Testis (tissue), 3 donors: ENCODE measurements around the gene TP53INP2. TPM values are rescaled to one million over a fixed set of nuclear protein-coding genes. Genes with fewer than 3 reads are reported as not detected.

ENCODE experiments used
- DNase-seq: peaks from one replicate; pipeline ENCODE4 v3.0.0-alpha.2; 2019
- H3K27ac ChIP-seq, 2 donors: fragments of 200-600 bp; sonication (generic); one replicate each; pipeline ENCODE4 v1.5.1; 2019
- H3K27me3 ChIP-seq: fragments of 200-600 bp; sonication (generic); one replicate; pipeline ENCODE4 v1.5.1; 2019
- H3K36me3 ChIP-seq: fragments of 200-600 bp; sonication (generic); one replicate; pipeline ENCODE4 v1.5.1; 2017; ENCODE audit warnings: low read depth; ENCODE audit errors: missing control alignments
- H3K4me1 ChIP-seq: fragments of 200-600 bp; sonication (generic); one replicate; pipeline ENCODE4 v1.5.1; 2019
- H3K4me3 ChIP-seq, 2 donors: fragments of 200-600 bp; sonication (generic); one replicate each; pipeline ENCODE4 v1.5.1; 2017 to 2019
- H3K9me3 ChIP-seq: fragments of 200-600 bp; sonication (generic); one replicate; pipeline ENCODE4 v1.5.1; 2017
- POLR2A ChIP-seq: fragments of 450-650 bp; IDR thresholded peaks from one replicate; pipeline ENCODE4 v1.6.1; 2017; ENCODE audit warnings: antibody characterized with exemption, mild to moderate bottlenecking, moderate library complexity
- WGBS, 2 donors: methylation state at CpG; one replicate each; pipeline ENCODE4 v1.1.5; 2018; 5-methylcytosine and 5-hydroxymethylcytosine counted together
- intact Hi-C: fragments of 100-400 bp; cut with DNase I; formaldehyde crosslinking; loops from one replicate; pipeline ENCODE4 v1.15.1; 2023; ENCODE audit warnings: low total_unique reads
- polyA plus RNA-seq: library from polyadenylated mRNA; stranded (reverse); fragments of 350-450 nt; fragmentation: Illumina TruSeq; extraction: RNeasy Lipid Tissue Mini Kit (QIAGEN cat#74804); gene quantifications from one replicate; pipeline ENCODE4 v1.2.3, GENCODE V29; 2014; ENCODE audit warnings: low read depth, low replicate concordance; ENCODE audit not compliant: insufficient read depth
- total RNA-seq, 2 donors: library from RNA; depleted of rRNA; stranded (reverse); fragments of >200 nt; gene quantifications; one replicate each; pipeline ENCODE4 v1.2.3, GENCODE V29; 2016
- TF ChIP-seq, protein P1 (sequence below), 3 experiments: fragments of 450-650 bp in 2 of 3; fragments of 200-600 bp in 1 of 3; sonication (generic) in 1 of 3; IDR thresholded peaks; one replicate each; pipeline ENCODE4 v1.5.1; 2016 to 2019; ENCODE audit warnings: antibody characterized with exemption in 3 of 3, mild to moderate bottlenecking in 2 of 3, moderate library complexity in 1 of 3

The TP53INP2 gene
- total and polyA plus RNA-seq, 3 donors from 2014 or later, result 35.3 to 59.9 (median 39.9) TPM

DNA sequence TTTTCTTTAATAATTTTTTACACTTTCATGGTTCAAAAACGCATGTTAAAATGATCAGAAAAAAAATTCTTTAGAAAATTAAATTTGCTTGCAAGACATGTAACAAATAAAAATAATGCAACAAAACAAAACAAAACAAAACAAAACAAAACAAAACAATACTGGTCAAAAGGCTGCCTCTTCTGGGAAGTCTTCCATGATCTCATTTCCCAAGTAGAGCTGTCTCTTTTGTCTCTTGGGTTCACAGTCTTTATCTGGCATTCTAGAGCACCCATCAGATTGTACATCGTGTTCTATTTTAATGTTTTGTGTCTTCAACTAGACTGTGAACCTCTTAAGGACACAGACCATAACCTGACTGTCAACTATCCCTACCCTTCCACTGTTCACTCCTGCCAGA, 25.3 kb downstream of the TP53INP2 start:
- DNase-seq, result no peak
- intact Hi-C loops, result no loop called here
- no peaks in the 10 kb centered on the region for H3K36me3 ChIP-seq
- no peaks in the 10 kb centered on the region for H3K4me1 ChIP-seq
- H3K27me3 ChIP-seq, result no peaks in the 10 kb centered on the region
- H3K27ac ChIP-seq, result no peak overlapping the region
- no peaks in the 10 kb centered on the region for H3K9me3 ChIP-seq
- WGBS, 2 donors, result 78 to 86% methylated on average over 2 of the region's 2 CpGs
- no peak for TF ChIP-seq POLR2A
- TF ChIP-seq, protein P1, sequence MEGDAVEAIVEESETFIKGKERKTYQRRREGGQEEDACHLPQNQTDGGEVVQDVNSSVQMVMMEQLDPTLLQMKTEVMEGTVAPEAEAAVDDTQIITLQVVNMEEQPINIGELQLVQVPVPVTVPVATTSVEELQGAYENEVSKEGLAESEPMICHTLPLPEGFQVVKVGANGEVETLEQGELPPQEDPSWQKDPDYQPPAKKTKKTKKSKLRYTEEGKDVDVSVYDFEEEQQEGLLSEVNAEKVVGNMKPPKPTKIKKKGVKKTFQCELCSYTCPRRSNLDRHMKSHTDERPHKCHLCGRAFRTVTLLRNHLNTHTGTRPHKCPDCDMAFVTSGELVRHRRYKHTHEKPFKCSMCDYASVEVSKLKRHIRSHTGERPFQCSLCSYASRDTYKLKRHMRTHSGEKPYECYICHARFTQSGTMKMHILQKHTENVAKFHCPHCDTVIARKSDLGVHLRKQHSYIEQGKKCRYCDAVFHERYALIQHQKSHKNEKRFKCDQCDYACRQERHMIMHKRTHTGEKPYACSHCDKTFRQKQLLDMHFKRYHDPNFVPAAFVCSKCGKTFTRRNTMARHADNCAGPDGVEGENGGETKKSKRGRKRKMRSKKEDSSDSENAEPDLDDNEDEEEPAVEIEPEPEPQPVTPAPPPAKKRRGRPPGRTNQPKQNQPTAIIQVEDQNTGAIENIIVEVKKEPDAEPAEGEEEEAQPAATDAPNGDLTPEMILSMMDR (IDR thresholded peaks at IDR 0.05), result no peak
- no peak overlapping the region for H3K4me3 ChIP-seq

DNA sequence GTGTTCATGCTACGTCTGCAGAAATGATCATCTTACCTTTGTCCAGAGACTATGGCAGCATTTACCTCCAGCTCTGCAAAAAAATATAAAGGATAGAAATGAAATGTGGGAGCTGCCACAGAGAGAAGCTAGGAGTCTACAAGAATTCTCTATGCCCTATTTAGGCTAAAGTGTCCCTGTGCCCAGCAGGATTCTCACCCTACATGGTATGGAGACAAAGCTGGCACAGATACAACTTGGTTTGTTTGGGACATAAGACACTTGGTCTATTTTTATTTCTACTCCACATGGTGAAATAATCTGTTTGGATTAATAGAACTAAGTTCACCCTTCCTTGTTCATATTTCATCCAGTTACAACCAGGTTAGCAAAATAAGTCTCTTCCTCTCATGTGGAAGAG, 28.4 kb downstream of the TP53INP2 start:
- no peaks in the 10 kb centered on the region for H3K36me3 ChIP-seq
- no peak overlapping the region for H3K4me3 ChIP-seq
- no peaks in the 10 kb centered on the region for H3K27me3 ChIP-seq
- 86 to 87% methylated on average over 1 of the region's 1 CpG for whole genome bisulfite sequencing, 2 donors
- TF ChIP-seq POLR2A, result no peak
- TF ChIP-seq, protein P1 (IDR thresholded peaks at IDR 0.05), result no peak
- H3K4me1 ChIP-seq, result no peaks in the 10 kb centered on the region
- intact Hi-C loops, result no loop called here
- no peak overlapping the region for H3K27ac ChIP-seq
- H3K9me3 ChIP-seq, result no peaks in the 10 kb centered on the region
- no peak for DNase-seq

DNA sequence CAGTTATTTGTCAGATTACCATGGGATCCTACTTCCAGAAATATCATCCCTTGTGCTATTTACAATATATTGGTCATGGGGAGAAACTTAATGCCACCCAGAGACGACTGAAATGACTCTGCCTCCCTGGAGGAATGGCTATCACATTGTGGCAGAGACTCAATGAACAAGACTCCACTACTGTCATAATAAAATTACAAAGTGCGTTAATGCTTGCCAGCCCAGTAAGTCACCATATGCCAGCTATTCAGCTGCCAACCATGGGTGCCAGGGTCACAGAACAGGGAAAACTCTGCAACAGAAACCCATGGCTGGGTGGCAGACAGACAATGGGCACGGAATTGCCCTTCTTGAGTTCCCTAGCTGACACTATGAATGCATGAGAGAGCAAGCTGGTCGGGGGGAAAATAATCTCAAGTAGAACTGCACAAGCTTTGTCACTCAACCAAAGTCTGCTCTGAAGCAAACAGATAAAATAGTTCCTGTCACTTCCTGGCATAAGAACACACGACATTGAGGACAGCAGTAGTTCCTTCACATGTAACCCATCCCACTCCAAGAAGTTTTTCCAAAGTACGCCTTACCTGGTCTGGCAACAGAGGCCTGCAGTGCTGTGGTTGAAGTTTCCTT, 32.1 kb downstream of the TP53INP2 start:
- Histone ChIP-seq H3K9me3 (no peaks in the 10 kb centered on the region), H3K4me1 (no peaks in the 10 kb centered on the region), H3K27me3 (no peaks in the 10 kb centered on the region), H3K36me3 (no peaks in the 10 kb centered on the region), H3K4me3 (no peak overlapping the region), H3K27ac (no peak overlapping the region)
- no peak for DNase-seq
- TF ChIP-seq, protein P1 (IDR thresholded peaks at IDR 0.05), result no peak
- no peak for TF ChIP-seq POLR2A
- WGBS, 2 donors, result 84 to 87% methylated on average over 6 of the region's 6 CpGs
- intact Hi-C loops, result no loop called here

DNA sequence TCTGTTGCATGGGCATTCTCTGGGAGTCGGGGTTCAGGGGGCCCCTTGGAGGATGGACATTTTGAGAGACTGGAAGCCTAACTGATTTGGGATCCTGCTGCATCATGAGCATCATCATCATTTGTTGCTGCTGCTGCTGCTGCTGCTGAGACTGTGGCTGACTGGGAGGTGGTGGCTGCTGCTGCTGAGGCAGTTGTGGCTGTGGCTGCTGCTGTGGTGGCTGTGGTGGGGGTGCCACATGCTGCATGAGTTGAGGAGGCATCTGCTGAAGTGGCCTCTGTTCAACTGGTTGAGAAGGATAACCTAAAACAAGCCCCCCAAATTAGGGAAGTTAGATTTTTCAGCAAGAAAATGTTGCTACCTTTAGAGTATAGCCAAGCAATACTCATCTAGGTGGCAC, 38.9 kb downstream of the TP53INP2 start:
- no peak for DNase-seq
- Histone ChIP-seq H3K27me3 (no peaks in the 10 kb centered on the region), H3K4me1 (peaks cover 3% of the 10 kb centered on the region), H3K36me3 (no peaks in the 10 kb centered on the region), H3K9me3 (no peaks in the 10 kb centered on the region), H3K4me3 (no peak overlapping the region), H3K27ac (no peak overlapping the region)
- no peak for TF ChIP-seq POLR2A
- TF ChIP-seq, protein P1 (IDR thresholded peaks at IDR 0.05), result no peak
- WGBS, 2 donors, result 92% methylated on average over 1 of the region's 1 CpG; no CpG with 5 or more reads in 1 of the 2 donors
- intact Hi-C loops, result no loop called here

DNA sequence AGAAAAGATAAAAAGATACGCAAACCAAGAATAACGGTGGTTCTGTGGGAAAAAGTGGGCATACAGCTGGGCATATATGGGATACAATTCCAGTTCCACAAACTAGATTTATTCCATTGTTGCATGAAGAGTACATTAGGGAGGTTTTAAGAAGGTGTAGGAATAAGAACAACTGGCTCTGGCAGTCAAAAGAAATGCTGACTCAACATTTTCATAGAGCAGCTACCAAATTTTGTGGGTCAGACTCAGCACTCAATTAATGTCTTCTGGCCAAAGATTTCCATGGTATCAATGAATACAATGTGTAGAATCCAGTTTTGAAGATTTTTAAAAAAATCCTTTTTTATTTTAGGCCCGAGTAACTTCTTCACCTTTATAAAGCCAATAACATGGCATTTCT, 40.2 kb downstream of the TP53INP2 start:
- no peaks in the 10 kb centered on the region for H3K36me3 ChIP-seq
- H3K4me3 ChIP-seq, result no peak overlapping the region
- H3K9me3 ChIP-seq, result no peaks in the 10 kb centered on the region
- WGBS, 2 donors, result 91 to 95% methylated on average over 3 of the region's 3 CpGs
- intact Hi-C loops, result no loop called here
- no peak overlapping the region for H3K27ac ChIP-seq
- no peak for DNase-seq
- TF ChIP-seq POLR2A, result no peak
- TF ChIP-seq, protein P1 (IDR thresholded peaks at IDR 0.05), result no peak
- peaks cover 3% of the 10 kb centered on the region for H3K4me1 ChIP-seq
- H3K27me3 ChIP-seq, result no peaks in the 10 kb centered on the region
